Tongue (tissue), 2 donors: ENCODE measurements around the gene ANKFN1. TPM values are rescaled to one million over a fixed set of nuclear protein-coding genes. Genes with fewer than 3 reads are reported as not detected.
A peak's percentile ranks its signal among the peaks of the same experiment; 100 is the strongest.

ENCODE experiments used
- DNase-seq: peaks from one replicate; pipeline ENCODE4 v3.0.0-alpha.2; 2015
- total RNA-seq: library from RNA; depleted of rRNA; stranded (reverse); fragments of >200 nt; gene quantifications from one replicate; pipeline ENCODE4 v1.2.3, GENCODE V29; 2014

The ANKFN1 gene
- total RNA-seq, 1 donor from 2014 or later = 1.7 TPM

GRCh38 chr17:56148333-56148732, 4.9 kb upstream of the ANKFN1 start:
- DNase-seq = no peak

GRCh38 chr17:56149266-56150036, 3.8 kb upstream of the ANKFN1 start:
- no peak for DNase-seq

GRCh38 chr17:56150649-56151048, 2.6 kb upstream of the ANKFN1 start:
- no peak for DNase-seq

GRCh38 chr17:56157845-56158244, 4.6 kb downstream of the ANKFN1 start:
- peak; percentile 7 for DNase-seq

GRCh38 chr17:56158344-56158743, 5.1 kb downstream of the ANKFN1 start:
- no peak for DNase-seq

GRCh38 chr17:56158915-56159825, 5.9 kb downstream of the ANKFN1 start:
- DNase-seq = no peak

- no peak for DNase-seq
Measured at GRCh38 chr17:56159826-56160380, 6.6 kb downstream of the ANKFN1 start.

GRCh38 chr17:56160422-56160821, 7.1 kb downstream of the ANKFN1 start:
- DNase-seq = no peak

- no peak for DNase-seq
Measured at GRCh38 chr17:56165072-56165641, 11.9 kb downstream of the ANKFN1 start.

GRCh38 chr17:56167491-56167890, 14.2 kb downstream of the ANKFN1 start:
- DNase-seq = no peak

GRCh38 chr17:56169621-56170020, 16.3 kb downstream of the ANKFN1 start:
- no peak for DNase-seq

GRCh38 chr17:56171186-56171959, 18.1 kb downstream of the ANKFN1 start:
- no peak for DNase-seq

GRCh38 chr17:56172517-56172982, 19.3 kb downstream of the ANKFN1 start:
- DNase-seq = peak; percentile 96

GRCh38 chr17:56173026-56173425, 19.8 kb downstream of the ANKFN1 start:
- no peak for DNase-seq

- DNase-seq = peak; percentile 75
Measured at GRCh38 chr17:56173958-56174835, 20.9 kb downstream of the ANKFN1 start.

GRCh38 chr17:56175299-56175955, 22.2 kb downstream of the ANKFN1 start:
- no peak for DNase-seq

- DNase-seq = peak; percentile 49
Measured at GRCh38 chr17:56176091-56176490, 22.8 kb downstream of the ANKFN1 start.

- no peak for DNase-seq
Measured at GRCh38 chr17:56177361-56177760, 24.1 kb downstream of the ANKFN1 start.

GRCh38 chr17:56178203-56178602, 24.9 kb downstream of the ANKFN1 start:
- DNase-seq = no peak

GRCh38 chr17:56182081-56182480, 28.8 kb downstream of the ANKFN1 start:
- DNase-seq = no peak
